WI38 (cell line): Measurements from ENCODE around the gene ATP1B3.

Experiments used
- H3K4me3 ChIP-seq: 2 replicates; pipeline ENCODE4 v1.5.1; 2011; ENCODE audit warnings: low read depth, mild to moderate bottlenecking, control low read depth, low read length
- TF ChIP-seq, protein P1 (sequence below): IDR thresholded peaks from 2 replicates; pipeline ENCODE4 v1.5.1; 2012; ENCODE audit warnings: low read depth, mild to moderate bottlenecking, control low read depth, low read length

The ATP1B3 gene

DNA sequence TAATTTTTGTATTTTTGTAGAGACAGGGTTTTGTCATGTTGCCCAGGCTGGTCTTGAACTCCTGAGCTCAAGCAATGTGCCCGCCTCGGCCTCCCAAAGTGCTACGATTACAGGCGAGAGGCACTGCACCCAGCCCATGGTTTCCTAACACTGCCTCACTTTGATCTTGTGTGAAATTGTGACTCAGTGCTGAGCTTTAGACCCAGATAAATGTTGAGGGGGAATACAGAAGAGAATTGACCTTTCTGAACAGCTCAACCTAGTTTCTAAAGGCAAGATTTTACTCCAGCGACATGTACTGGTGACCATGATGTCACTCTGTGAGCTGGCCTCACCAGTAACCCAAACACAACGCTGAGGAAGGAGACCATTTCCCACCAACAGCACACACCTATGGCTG is 73.5 kb downstream of the ATP1B3 start:
- TF ChIP-seq, protein P1, sequence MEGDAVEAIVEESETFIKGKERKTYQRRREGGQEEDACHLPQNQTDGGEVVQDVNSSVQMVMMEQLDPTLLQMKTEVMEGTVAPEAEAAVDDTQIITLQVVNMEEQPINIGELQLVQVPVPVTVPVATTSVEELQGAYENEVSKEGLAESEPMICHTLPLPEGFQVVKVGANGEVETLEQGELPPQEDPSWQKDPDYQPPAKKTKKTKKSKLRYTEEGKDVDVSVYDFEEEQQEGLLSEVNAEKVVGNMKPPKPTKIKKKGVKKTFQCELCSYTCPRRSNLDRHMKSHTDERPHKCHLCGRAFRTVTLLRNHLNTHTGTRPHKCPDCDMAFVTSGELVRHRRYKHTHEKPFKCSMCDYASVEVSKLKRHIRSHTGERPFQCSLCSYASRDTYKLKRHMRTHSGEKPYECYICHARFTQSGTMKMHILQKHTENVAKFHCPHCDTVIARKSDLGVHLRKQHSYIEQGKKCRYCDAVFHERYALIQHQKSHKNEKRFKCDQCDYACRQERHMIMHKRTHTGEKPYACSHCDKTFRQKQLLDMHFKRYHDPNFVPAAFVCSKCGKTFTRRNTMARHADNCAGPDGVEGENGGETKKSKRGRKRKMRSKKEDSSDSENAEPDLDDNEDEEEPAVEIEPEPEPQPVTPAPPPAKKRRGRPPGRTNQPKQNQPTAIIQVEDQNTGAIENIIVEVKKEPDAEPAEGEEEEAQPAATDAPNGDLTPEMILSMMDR, result no peak
- no peak overlapping the region for H3K4me3 ChIP-seq

DNA sequence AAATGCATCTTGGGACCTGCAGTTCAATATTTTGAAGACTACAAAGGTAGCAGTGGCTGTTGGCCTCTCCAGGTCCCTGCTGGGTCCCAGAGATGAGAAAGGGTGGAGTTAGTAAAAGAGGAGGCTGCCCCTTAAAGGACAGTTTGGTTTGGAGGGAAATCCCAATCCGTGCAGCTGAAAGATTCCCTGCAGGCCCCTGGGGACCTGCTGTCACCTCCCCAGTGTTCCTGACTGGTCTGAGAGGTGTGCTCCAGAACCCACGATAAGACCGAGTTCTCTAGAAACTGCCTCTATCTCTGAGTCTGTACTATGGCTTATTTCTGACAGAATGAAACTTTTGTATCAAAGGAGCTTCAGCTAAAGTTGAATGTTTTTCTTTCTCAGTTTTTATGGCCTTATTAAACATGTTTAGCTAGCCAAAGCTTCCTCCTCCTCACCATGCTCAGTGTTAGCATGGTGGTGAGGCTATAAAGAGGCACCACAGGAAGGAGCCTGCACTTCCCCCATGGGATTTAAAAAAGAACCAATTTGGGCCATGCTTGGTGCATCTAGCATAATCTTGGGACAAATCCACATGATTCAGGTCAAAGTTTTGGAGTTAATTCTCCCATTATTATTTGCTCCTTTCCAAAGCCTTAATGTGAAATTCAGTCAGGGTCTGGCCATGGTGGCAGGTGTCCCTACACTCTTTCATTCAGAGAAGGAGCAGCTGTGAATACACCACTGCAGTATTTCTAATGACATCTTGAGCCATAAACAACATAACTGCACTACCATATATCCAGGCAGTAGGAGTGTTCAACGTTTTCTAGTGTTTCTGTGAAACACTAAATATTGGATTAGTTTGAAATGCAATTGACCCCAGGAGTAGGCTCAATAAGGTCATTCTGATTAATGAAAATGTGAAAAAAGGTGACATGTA is 74.4 kb downstream of the ATP1B3 start:
- H3K4me3 ChIP-seq, result no peak overlapping the region
- TF ChIP-seq, protein P1, result no peak

DNA sequence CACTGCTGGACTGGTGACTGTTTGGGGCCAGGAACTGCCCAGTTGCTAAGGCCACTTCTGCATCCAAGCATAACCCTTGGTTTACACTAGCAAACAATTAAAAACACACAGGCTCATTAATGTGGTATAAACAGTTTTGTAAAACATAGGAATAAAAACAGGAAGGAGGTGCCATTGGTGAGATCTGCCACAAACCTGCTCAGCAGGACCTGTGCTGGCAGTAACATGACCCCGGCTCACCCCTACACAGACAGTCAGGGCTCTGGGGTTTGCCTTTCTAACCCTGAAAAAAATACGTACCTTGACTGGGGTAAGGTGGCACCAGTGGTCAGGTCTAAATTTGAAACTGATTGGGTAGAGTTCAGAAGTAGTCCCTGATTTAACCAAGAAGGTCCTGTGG is 76.2 kb downstream of the ATP1B3 start:
- TF ChIP-seq, protein P1, result no peak

DNA sequence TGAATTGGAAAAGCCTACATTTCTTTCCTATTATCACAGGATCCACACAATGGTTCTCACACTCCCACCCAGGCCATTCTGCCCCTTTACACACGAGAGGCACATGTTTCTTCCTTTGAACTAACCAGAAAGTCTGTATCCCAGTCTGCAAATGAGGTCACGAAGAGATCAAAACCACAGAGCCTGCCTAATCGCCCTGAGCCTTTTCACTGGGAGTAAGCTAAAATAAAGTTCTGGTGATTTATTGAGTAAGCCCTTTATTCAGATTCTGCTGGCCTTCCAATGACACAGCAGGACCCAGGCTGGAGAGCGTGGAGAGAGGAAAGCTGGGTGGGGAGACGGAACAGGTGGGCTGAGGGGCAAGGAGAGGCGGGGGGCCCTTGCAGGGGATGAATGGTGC is 78.7 kb downstream of the ATP1B3 start:
- no peak overlapping the region for H3K4me3 ChIP-seq
- TF ChIP-seq, protein P1, result no peak

More for the DNA sequence above, 76.2 kb downstream of the ATP1B3 start:
- H3K4me3 ChIP-seq, result no peak overlapping the region

DNA sequence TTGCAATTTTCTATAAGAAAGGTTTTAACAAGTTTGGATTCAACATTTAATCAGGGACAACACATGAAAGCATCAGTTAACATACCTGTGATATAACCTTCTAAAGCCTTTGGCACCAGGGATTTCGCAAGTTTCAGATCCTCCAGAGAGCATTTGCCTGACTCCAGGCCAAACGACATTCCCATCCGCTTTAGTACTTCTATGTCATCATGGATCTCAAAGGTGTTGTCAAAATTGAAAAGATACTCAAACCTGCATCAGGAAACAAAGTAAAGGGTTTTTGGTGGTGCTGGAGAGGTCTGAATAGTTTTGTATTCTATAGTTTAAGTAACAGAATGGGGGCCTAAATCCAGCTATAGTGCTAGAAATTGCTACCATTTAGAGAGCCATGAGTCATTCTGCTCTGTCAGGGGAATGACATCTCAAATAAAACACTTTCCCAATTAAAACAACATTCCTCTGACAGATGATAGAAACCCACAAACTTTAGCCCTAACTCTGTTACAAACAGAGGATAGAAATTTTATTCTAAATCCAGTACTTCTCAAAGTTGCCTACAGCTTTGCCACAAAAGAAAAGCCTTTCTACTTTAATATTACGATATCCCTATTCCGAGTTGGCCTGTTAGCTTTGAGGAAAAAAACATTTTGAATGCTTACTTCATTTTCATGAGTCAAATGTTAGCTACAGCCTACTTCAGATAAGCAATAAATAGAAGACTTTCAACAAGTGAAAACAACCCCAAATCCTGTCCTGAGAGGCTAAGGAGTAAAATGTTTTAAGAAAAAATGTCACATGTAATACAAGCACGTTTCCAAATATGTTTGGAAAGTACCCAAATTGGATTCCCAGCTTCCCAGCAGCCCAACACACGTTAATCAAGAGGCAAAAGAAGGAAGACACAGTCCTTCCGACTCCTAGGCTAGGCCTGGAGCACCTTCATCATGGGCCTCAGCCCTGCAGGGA is 83.4 kb downstream of the ATP1B3 start:
- H3K4me3 ChIP-seq, result no peak overlapping the region
- TF ChIP-seq, protein P1, result no peak

DNA sequence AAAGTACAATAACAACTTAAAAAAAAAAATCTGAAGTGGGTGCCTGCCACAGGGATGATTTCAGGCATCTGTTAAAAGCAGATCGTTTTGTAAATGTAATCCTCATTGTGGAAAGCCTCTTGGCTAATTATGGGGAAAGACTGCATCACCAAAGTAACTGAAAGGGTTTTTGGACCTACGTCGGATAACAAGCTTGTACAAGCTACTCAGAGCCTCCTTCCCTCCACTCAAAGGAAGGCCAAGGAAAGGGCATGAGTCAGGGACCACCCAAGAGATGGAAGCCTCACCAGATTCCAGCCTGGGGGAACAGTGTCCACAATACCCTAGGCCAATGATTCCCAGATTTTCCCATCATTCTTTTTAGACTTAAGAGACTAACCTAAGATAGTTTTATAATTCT is 84.3 kb downstream of the ATP1B3 start:
- H3K4me3 ChIP-seq, result no peak overlapping the region
- TF ChIP-seq, protein P1, result no peak
